GM10266 (cell line): ENCODE measurements around the gene MARCHF2.

Source experiments
- DNase-seq: peaks from one replicate; pipeline ENCODE4 v3.0.0; 2012; ENCODE audit errors: extremely low spot score
- TF ChIP-seq, protein P1 (sequence below): IDR thresholded peaks from 2 replicates; pipeline ENCODE4 v1.5.1; 2012; ENCODE audit warnings: mild to moderate bottlenecking, low read depth; ENCODE audit not compliant: control insufficient read depth, insufficient read depth; ENCODE audit errors: missing control alignments

The MARCHF2 gene

GRCh38 chr19:8468124-8468523, 55.0 kb downstream of the MARCHF2 start:
- DNase-seq: no peak
- TF ChIP-seq, protein P1, sequence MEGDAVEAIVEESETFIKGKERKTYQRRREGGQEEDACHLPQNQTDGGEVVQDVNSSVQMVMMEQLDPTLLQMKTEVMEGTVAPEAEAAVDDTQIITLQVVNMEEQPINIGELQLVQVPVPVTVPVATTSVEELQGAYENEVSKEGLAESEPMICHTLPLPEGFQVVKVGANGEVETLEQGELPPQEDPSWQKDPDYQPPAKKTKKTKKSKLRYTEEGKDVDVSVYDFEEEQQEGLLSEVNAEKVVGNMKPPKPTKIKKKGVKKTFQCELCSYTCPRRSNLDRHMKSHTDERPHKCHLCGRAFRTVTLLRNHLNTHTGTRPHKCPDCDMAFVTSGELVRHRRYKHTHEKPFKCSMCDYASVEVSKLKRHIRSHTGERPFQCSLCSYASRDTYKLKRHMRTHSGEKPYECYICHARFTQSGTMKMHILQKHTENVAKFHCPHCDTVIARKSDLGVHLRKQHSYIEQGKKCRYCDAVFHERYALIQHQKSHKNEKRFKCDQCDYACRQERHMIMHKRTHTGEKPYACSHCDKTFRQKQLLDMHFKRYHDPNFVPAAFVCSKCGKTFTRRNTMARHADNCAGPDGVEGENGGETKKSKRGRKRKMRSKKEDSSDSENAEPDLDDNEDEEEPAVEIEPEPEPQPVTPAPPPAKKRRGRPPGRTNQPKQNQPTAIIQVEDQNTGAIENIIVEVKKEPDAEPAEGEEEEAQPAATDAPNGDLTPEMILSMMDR: no peak

DNA sequence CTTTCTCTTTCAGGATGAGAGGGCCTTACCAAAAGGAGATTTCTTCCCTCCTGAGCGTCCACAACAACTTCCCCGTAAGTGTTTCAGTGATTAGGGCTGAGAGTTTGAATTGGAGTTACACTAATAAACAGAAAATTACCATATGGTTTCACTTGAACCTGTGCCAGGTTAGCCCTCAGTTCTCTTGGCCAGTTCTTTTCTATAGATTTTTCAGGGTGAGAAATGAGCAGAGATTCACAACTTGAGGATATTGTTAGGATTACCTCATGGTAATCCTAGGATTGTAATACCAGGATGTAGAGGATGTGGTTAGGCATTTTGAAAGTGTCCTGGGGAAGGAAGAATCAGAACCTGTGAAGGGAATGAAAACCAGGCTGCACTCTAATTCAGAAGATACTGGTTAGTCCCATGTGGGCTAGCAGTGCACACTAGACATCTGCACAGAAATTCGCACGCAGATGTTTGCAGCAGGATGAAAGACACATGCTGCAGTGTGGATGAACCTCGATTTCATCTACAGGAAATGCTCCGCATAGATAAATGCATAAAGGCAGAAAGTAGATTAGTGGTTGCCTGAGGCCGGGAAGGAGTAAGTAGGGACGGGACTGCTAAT, 55.8 kb downstream of the MARCHF2 start:
- TF ChIP-seq, protein P1: no peak
- DNase-seq: no peak

- TF ChIP-seq, protein P1: no peak
- DNase-seq: no peak
Observed at GRCh38 chr19:8469613-8470368, 56.7 kb downstream of the MARCHF2 start.

- DNase-seq: peak; percentile 64
Observed at GRCh38 chr19:8473648-8474476, 60.8 kb downstream of the MARCHF2 start.

GRCh38 chr19:8475005-8475404, 61.9 kb downstream of the MARCHF2 start:
- DNase-seq: no peak
- TF ChIP-seq, protein P1: no peak

More at GRCh38 chr19:8473648-8474476, 60.8 kb downstream of the MARCHF2 start:
- TF ChIP-seq, protein P1: no peak

DNA sequence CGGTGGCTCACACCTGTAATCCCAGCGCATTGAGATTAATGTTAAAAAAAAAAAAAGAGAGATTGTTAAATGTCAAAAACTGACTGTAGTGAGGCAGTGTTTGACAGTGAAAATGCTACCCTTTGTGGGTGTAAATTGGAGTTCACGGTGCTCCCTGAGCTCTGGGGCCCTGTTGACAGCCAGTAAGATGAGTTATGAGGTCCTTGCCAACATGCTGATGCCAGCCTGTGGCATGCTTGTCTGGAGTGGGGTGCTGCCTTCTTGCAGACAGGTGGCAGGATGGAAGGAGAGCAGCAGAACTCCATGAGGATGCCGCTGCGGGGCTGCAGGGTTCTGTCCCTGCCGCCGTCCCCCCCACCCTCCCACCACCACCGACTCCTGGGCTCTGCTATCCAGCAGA, 63.4 kb downstream of the MARCHF2 start:
- no peak for DNase-seq
- TF ChIP-seq, protein P1: no peak
